Measurements from ENCODE around the gene HACD3.

HACD3 gene

DNA sequence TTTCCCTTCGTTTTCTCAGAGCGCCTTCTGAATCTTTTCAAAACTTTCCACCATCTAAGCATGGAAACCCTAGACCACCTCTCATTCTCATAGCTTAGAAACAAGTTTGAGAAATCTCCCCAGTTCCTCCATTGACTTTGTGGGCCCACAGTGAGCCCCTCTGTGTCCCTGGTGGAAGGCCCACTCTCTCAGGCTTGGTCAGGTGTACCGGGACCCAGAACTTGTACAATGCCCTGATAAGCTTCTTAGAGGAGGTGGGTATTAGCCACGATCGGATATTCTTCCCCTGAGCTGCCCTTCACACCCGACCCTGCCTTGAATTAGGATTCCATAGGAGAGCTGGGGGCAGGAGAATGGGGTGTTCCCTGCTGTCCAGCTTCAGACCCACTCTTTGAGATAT lies 91.4 kb downstream of the HACD3 start, which contains the start of gene SLC24A1:
SLC24A1 (plus strand) TSS at position 301 of the 400 bp plus-strand sequence. CDS start 2,143 bp downstream, outside the sequence.
- DNase-seq (ENCODE audit: low read depth) = no peak
- no peak within 1 kb of the TSS for H3K4me3 ChIP-seq (ENCODE audit: low read depth, low read length)
- no peak for TF ChIP-seq CTCF (IDR thresholded peaks at IDR 0.05; ENCODE audit: control insufficient read depth, extremely low read depth, insufficient read depth)

DNA sequence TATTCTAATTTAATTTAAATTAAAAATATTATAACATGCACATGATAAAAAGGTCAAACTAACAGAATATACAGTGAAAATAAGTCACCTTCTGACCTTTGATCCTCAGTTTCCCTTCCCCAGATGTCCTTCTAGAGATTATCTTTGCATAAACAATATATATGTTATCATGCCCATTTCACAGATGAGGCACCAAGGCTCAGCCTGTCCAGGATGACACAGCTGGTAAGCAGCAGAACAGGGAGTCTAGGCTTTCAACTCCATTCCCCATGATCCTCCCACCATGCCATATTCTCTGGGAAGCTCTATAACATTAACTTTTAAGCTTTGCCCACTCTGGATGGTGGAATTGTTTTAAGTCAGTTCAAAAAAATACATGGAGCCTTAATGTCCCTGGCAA lies 92.8 kb downstream of the HACD3 start:
- TF ChIP-seq CTCF (IDR thresholded peaks at IDR 0.05; ENCODE audit: control insufficient read depth, extremely low read depth, insufficient read depth) = no peak
- no peak overlapping the region for H3K4me3 ChIP-seq (ENCODE audit: low read depth, low read length)
- DNase-seq (ENCODE audit: low read depth) = no peak

DNA sequence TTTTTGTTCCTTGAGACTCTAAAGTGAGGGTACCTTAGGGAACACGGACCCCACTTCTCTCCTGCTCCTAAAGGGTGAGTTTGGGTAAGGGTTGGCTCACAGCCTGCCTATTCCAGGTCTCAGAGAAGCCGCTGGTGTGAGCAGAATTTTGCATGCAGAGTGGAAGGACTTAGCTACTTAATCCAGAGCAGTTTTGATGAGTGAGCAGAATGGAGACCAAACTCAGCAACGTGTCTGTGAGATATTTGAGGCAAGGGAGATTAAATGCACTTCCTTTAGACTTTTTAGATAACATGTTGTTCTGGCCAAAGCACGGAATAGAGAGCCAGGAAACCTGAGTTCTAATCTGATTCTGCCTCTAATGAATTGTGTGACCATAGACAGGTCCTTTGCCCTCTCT lies 96.6 kb downstream of the HACD3 start:
- H3K4me3 ChIP-seq (ENCODE audit: low read depth, low read length) = no peak overlapping the region
- no peak for TF ChIP-seq CTCF (IDR thresholded peaks at IDR 0.05; ENCODE audit: control insufficient read depth, extremely low read depth, insufficient read depth)
- DNase-seq (ENCODE audit: low read depth) = no peak
